ENCODE measurements around the gene KIF5B.
A peak's percentile ranks its signal among the peaks of the same experiment; 100 is the strongest.

- TF ChIP-seq POLR2AphosphoS5 (IDR thresholded peaks at IDR 0.05; ENCODE audit: low read depth, low read length) = no peak
- peak; percentile 43 for TF ChIP-seq POLR2A (IDR thresholded peaks at IDR 0.05; ENCODE audit: low read depth, low read length)
These were observed 51.2 kb downstream of the KIF5B start for GRCh38 chr10:32005050-32005449.
